ENCODE measurements around the gene EIPR1.
"Not testable (repeated sequence)": the region's sequence is repeated elsewhere in the genome, so short reads cannot be mapped to it uniquely, and the experiment has no call there.

The EIPR1 gene

DNA sequence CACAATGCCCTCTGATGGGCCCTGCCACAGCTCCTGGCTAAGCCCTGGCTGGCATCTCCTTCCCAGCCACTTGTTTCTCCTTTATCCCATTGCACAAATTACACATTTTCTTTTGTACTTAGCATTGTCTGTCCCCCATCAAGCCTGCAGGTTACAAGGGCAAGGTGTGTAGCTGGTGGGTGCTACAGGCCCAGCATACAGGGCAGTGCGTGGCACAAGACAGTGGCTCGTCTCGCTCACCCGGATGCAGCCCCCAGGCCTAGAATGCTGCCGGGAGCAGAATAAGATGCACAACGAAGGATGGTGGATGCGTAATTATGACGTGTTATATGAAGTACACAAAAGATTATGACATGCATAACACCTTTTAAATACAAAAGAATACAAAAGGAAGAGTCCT lies 87.6 kb downstream of the EIPR1 start:
- no peak for DNase-seq (ENCODE audit: low read depth)
- H3K4me3 ChIP-seq (ENCODE audit: low read length), result no peak overlapping the region
- TF ChIP-seq, protein P1, sequence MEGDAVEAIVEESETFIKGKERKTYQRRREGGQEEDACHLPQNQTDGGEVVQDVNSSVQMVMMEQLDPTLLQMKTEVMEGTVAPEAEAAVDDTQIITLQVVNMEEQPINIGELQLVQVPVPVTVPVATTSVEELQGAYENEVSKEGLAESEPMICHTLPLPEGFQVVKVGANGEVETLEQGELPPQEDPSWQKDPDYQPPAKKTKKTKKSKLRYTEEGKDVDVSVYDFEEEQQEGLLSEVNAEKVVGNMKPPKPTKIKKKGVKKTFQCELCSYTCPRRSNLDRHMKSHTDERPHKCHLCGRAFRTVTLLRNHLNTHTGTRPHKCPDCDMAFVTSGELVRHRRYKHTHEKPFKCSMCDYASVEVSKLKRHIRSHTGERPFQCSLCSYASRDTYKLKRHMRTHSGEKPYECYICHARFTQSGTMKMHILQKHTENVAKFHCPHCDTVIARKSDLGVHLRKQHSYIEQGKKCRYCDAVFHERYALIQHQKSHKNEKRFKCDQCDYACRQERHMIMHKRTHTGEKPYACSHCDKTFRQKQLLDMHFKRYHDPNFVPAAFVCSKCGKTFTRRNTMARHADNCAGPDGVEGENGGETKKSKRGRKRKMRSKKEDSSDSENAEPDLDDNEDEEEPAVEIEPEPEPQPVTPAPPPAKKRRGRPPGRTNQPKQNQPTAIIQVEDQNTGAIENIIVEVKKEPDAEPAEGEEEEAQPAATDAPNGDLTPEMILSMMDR (conservative IDR thresholded peaks at IDR 0.05; ENCODE audit: low read length), result no peak

DNA sequence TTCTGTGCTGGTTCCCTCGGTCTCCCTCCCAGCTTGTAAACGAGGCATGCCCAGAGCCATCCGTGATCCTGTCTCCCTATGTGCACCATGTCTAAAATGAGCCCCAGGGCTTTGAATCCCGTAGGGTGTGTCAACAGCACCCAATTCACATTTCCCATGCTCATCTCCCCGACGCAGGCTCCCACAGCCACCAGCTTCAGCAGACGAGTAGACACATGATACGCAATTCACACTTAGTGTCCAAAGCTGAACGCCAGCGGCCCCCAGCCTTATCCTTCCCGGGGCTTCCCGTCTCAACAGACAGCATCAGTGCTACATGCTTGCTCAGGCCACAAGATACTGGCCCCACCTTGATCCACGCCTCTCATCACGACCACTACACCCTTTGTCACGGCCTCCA lies 88.1 kb downstream of the EIPR1 start:
- no peak overlapping the region for H3K4me3 ChIP-seq (ENCODE audit: low read length)
- no peak for DNase-seq (ENCODE audit: low read depth)
- TF ChIP-seq, protein P1 (conservative IDR thresholded peaks at IDR 0.05; ENCODE audit: low read length), result no peak

DNA sequence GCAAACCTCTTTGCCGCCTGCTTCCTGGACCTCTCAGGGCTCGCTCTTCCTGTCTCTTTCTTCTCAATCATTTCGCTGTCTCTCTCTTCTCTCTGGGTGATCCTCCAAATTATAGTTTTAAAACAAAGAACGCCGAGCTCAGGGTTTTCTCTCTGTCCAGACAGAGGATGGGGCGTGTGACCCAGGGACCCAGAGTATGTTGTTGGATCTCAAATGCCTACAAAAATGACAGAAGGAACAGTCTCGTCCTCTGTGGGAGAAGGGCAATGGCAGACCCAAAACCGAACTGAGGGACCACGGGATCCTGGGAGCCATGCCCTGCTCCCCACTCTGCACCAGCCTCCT lies 88.5 kb downstream of the EIPR1 start:
- no peak overlapping the region for H3K4me3 ChIP-seq (ENCODE audit: low read length)
- TF ChIP-seq, protein P1 (conservative IDR thresholded peaks at IDR 0.05; ENCODE audit: low read length), result no peak
- no peak for DNase-seq (ENCODE audit: low read depth)

DNA sequence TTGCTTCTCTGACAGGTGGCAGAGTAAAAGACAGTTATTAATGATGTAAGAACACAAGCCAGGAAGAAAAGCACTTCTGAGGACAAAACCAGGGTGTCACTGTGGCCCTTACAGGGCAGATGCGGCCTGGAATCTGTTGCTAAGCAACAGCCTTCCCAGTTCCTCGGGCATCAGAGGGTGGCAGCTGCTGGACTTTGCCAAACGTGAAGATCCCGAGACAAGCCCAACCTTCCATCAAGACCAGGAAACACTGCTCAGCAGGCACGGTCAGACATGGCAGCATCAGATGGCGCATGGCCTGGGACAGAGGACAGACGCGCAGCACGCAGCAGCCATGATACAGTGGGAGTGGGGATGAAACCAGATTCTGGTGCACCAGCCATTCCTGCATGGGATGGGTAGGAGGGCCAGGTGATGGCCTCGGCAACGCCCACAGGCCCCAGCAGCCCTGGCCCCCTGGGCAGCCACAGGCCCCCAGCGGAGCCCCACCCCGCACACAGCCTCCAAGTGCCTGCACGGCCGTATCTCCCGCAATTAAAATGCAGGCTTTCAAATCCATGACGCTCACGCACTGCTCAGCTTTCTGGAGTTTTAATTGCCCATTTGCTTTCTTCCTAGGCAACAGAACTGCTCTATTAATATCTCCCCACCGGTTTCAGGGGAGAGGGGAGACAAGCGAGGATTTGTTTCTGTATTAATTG lies 89.0 kb downstream of the EIPR1 start:
- TF ChIP-seq, protein P1 (conservative IDR thresholded peaks at IDR 0.05; ENCODE audit: low read length), result no peak
- no peak for DNase-seq (ENCODE audit: low read depth)
- H3K4me3 ChIP-seq (ENCODE audit: low read length), result no peak overlapping the region

DNA sequence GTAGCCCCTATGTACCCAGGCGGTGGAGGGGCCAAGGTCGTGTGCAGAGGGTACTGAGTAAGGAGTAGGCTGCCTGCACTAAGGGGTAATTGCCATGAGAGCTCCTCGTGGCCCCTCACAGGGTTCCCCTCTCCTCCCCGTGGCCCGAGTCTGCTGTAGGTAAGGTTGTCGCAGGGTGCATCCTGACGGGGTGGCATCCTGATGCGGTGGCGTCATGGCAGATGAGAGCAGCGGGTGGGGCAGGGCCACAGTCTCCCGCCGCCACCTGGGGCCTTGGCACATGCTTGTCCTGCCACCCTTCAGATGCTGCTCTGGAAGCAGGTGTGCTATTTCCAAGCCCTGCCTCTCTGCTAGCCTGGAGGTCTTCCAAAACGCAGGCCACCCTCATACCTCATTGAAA lies 89.7 kb downstream of the EIPR1 start:
- TF ChIP-seq, protein P1 (conservative IDR thresholded peaks at IDR 0.05; ENCODE audit: low read length), result no peak
- no peak for DNase-seq (ENCODE audit: low read depth)
- no peak overlapping the region for H3K4me3 ChIP-seq (ENCODE audit: low read length)

DNA sequence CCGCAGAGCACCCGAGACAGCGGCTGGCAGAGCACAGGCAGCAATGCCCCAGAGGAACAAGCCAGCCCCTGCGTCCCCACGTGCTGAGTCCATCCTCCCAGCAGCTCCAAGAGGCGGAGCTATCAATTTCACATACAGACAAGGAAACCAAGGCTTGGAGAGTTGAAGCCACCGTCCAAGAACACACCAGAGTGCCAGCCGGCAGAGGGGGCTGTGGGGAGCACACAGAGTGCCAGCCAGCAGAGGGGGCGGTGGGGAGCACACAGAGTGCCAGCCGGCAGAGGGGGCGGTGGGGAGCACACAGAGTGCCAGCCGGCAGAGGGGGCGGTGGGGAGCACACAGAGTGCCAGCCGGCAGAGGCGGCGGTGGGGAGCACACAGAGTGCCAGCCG lies 91.0 kb downstream of the EIPR1 start:
- H3K4me3 ChIP-seq (ENCODE audit: low read length); DNase-seq (ENCODE audit: low read depth): not testable (repeated sequence)

DNA sequence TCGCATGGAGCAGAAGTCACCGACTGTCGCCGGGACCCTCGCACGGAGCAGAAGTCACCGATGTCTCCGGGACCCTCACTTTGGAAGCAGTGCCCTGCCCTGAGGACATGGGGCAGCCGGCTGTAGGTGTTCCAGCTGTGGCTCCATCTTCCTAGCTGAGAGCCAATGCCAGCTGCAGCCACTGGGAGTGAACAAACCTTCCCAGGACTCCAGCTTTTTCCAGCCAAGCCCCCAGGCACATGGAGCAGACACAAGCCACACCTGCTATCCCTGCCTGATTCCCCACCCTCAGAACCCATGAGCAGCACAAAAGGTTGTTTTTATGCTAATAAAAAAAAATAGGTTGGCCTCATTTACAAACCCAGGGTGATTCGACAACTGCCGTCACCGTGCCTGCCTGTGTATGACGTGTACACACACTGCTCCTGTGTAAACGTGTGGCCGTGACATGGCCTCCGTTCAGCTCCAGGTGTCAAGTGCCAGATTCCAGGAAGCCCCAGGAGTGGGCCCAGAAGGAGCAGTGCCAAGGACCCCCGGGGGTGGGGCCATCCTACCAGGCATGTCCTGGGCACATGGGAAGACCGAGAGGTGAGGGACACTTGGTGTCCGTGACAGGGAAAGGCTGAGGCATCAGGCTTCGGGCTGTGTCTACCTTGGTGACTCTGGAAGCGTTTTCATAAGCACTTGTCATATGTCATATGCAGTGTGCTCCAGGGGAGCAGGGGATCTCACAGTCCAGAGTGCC lies 91.5 kb downstream of the EIPR1 start:
- no peak for DNase-seq (ENCODE audit: low read depth)
- TF ChIP-seq, protein P1 (conservative IDR thresholded peaks at IDR 0.05; ENCODE audit: low read length), result no peak
- no peak overlapping the region for H3K4me3 ChIP-seq (ENCODE audit: low read length)
